ENCODE results near the gene TEAD1. TPM values are rescaled to one million over a fixed set of nuclear protein-coding genes. Genes with fewer than 3 reads are reported as not detected.

Gene TEAD1
- total RNA-seq, 4 donors from 2014 or later = 184 to 272 (median 208) TPM

DNA sequence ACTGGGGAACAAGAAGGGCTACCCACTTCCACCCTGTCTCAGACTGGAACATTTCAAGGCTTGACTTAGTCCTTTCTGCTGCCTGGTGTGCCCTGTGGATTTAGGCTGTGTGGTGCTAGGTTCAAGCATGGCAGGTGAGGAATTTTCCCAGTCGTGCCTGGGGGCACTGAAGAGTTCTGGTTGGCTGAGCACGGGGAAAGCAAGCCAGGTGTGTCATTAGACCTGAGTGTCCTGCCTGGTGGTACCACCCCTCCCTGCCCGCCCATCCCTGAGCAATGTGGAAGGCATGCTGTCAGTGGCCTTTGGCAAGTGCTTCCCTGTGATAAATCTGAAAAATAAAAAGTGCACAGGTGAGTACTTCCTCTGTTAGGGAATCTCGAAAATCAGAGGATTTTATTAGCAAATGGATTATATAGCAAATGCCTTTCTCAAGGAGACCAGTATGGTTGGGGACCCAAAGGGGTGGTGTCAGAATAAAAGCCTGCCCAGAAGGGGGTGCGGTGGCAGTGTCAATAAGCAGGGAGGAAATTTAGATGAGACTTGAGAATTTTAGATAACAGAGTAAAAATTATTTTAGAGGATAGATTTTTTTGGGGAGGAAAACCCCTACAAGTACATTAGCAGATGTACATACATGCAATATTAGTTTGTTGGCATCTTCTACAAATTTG, 22.8 kb downstream of the TEAD1 start:
- WGBS, 2 donors (ENCODE audit: low coverage in 1 of 2) = 91 to 100% methylated on average over 1 to 2 of the region's 5 CpGs
- TF ChIP-seq POLR2A (IDR thresholded peaks at IDR 0.05) (no peak), POLR2AphosphoS5 (IDR thresholded peaks at IDR 0.05) (no peak), CTCF (IDR thresholded peaks at IDR 0.05) (no peak), EP300 (IDR thresholded peaks at IDR 0.05) (no peak)
- ATAC-seq = no peak
- Histone ChIP-seq H3K36me3 (no peaks in the 10 kb centered on the region), H3K9me3 (no peaks in the 10 kb centered on the region), H3K4me3 (no peak overlapping the region), H3K27ac (no peak overlapping the region), H3K4me1 (peaks cover 14 to 74% (median 25%) of the 10 kb centered on the region in 3 donors), H3K27me3 (no peaks in the 10 kb centered on the region)

GRCh38 chr11:12698048-12698447, 23.8 kb downstream of the TEAD1 start:
- WGBS, 2 donors (ENCODE audit: low coverage in 1 of 2) = 80 to 81% methylated on average over 4 to 5 of the region's 5 CpGs
- Histone ChIP-seq H3K36me3 (no peaks in the 10 kb centered on the region), H3K4me3 (no peak overlapping the region), H3K9me3 (no peaks in the 10 kb centered on the region), H3K27me3 (no peaks in the 10 kb centered on the region), H3K4me1 (peaks cover 7 to 69% (median 15%) of the 10 kb centered on the region in 3 donors), H3K27ac (no peak overlapping the region)
- no peak for ATAC-seq
- TF ChIP-seq POLR2AphosphoS5 (IDR thresholded peaks at IDR 0.05) = no peak
- TF ChIP-seq EP300 (IDR thresholded peaks at IDR 0.05) = no peak
- no peak for TF ChIP-seq POLR2A (IDR thresholded peaks at IDR 0.05)
- no peak for TF ChIP-seq CTCF (IDR thresholded peaks at IDR 0.05)

- no peaks in the 10 kb centered on the region for H3K27me3 ChIP-seq
- 90 to 93% methylated on average over 7 of the region's 11 CpGs for WGBS, 2 donors (ENCODE audit: low coverage in 1 of 2)
- no peak for ATAC-seq
- no peak overlapping the region for H3K27ac ChIP-seq
- TF ChIP-seq CTCF (IDR thresholded peaks at IDR 0.05) (no peak), POLR2A (IDR thresholded peaks at IDR 0.05) (no peak)
- H3K36me3 ChIP-seq = no peaks in the 10 kb centered on the region
- peaks cover 2 to 66% (median 4%) of the 10 kb centered on the region in 3 donors for H3K4me1 ChIP-seq
- H3K4me3 ChIP-seq = no peak overlapping the region
- H3K9me3 ChIP-seq = no peaks in the 10 kb centered on the region
These were observed 27.8 kb downstream of the TEAD1 start for GRCh38 chr11:12701811-12702592.

DNA sequence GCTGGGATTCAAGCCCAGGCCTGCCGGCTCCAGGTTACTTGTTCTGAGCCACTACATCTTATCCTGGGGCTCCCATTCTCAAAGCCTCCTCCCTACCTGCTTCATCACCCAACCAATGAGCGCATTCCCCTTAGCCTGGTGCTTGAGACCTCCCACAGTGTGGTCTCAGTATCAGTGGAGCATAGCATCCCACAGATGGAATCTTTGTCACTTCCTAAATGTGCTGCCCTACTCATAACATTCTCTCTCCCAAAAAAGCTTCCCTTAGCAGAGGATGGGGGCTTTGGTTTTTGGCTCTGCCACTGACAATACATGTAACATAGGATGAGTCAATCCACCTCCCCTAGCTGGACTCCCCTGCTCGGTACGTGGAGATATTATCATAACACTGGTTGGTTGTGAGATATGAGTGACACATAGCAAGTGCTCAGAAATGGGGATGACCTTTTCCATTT, 28.8 kb downstream of the TEAD1 start:
- WGBS, 2 donors (ENCODE audit: low coverage in 1 of 2) = 62 to 96% methylated on average over 2 to 3 of the region's 4 CpGs
- Histone ChIP-seq H3K27me3 (no peaks in the 10 kb centered on the region), H3K4me1 (peaks cover 11 to 72% (median 15%) of the 10 kb centered on the region in 3 donors), H3K9me3 (no peaks in the 10 kb centered on the region), H3K27ac (no peak overlapping the region), H3K36me3 (no peaks in the 10 kb centered on the region), H3K4me3 (no peak overlapping the region)
- TF ChIP-seq POLR2AphosphoS5 (IDR thresholded peaks at IDR 0.05) = no peak
- TF ChIP-seq POLR2A (IDR thresholded peaks at IDR 0.05) = no peak
- no peak for TF ChIP-seq CTCF (IDR thresholded peaks at IDR 0.05)
- no peak for TF ChIP-seq EP300 (IDR thresholded peaks at IDR 0.05)
- ATAC-seq = no peak

All from gastroesophageal sphincter (tissue), 4 donors.